HEK293 (cell line): ENCODE data around the gene TTLL10.

Source experiments
- FEZF1 ChIP-seq: fragments of 450-650 bp; formaldehyde crosslinking; IDR thresholded peaks from 2 replicates; pipeline ENCODE4 v1.5.1; 2016; ENCODE audit warnings: missing biosample characterization, missing genetic modification characterization
- HOXA7 ChIP-seq: sonication (generic); formaldehyde crosslinking; IDR thresholded peaks from 2 replicates; pipeline ENCODE4 v1.8.1; 2022; ENCODE audit warnings: missing genetic modification reagents, borderline replicate concordance
- HOXC10 ChIP-seq: sonication (generic); formaldehyde crosslinking; IDR thresholded peaks from 2 replicates; pipeline ENCODE4 v1.8.1; 2023; ENCODE audit warnings: mild to moderate bottlenecking, missing genetic modification reagents
- INSM2 ChIP-seq: fragments of 450-650 bp; formaldehyde crosslinking; IDR thresholded peaks from 2 replicates; pipeline ENCODE4 v1.5.1; 2016; ENCODE audit warnings: missing biosample characterization, missing genetic modification characterization
- KLF16 ChIP-seq: fragments of 450-650 bp; formaldehyde crosslinking; IDR thresholded peaks from 2 replicates; pipeline ENCODE4 v1.5.1; 2017; ENCODE audit warnings: missing biosample characterization, missing genetic modification characterization
- KLF9 ChIP-seq: fragments of 450-650 bp; formaldehyde crosslinking; IDR thresholded peaks from 2 replicates; pipeline ENCODE4 v1.5.1; 2016; ENCODE audit warnings: missing biosample characterization, missing genetic modification characterization, low read depth
- TSHZ1 ChIP-seq: fragments of 450-650 bp; formaldehyde crosslinking; IDR thresholded peaks from 2 replicates; pipeline ENCODE4 v1.5.1; 2016; ENCODE audit warnings: missing biosample characterization, missing genetic modification characterization, borderline replicate concordance
- WT1 ChIP-seq: fragments of 450-650 bp; formaldehyde crosslinking; IDR thresholded peaks from 2 replicates; pipeline ENCODE4 v1.5.1; 2016; ENCODE audit warnings: missing biosample characterization, missing genetic modification characterization
- ZBTB11 ChIP-seq: fragments of 450-650 bp; formaldehyde crosslinking; conservative IDR thresholded peaks from 2 replicates; pipeline ENCODE4 v1.5.1; 2016; ENCODE audit warnings: low read depth, missing biosample characterization, missing genetic modification characterization
- ZBTB49 ChIP-seq: fragments of 450-650 bp; formaldehyde crosslinking; IDR thresholded peaks from 2 replicates; pipeline ENCODE4 v1.5.1; 2016; ENCODE audit warnings: missing biosample characterization, missing genetic modification characterization, low read depth
- ZFHX2 ChIP-seq: fragments of 450-650 bp; formaldehyde crosslinking; conservative IDR thresholded peaks from 2 replicates; pipeline ENCODE4 v1.5.1; 2016; ENCODE audit warnings: missing biosample characterization, missing genetic modification characterization
- ZFP37 ChIP-seq: fragments of 450-650 bp; formaldehyde crosslinking; IDR thresholded peaks from 2 replicates; pipeline ENCODE4 v1.5.1; 2016; ENCODE audit warnings: missing biosample characterization, missing genetic modification characterization
- ZFP69B ChIP-seq: fragments of 450-650 bp; formaldehyde crosslinking; IDR thresholded peaks from 2 replicates; pipeline ENCODE4 v1.5.1; 2016; ENCODE audit warnings: missing biosample characterization, missing genetic modification characterization
- ZNF132 ChIP-seq: fragments of 450-650 bp; formaldehyde crosslinking; IDR thresholded peaks from 2 replicates; pipeline ENCODE4 v1.5.1; 2017; ENCODE audit warnings: missing biosample characterization, missing genetic modification characterization, borderline replicate concordance
- ZNF138 ChIP-seq: fragments of 450-650 bp; formaldehyde crosslinking; IDR thresholded peaks from 2 replicates; pipeline ENCODE4 v1.5.1; 2016; ENCODE audit warnings: missing biosample characterization, missing genetic modification characterization, borderline replicate concordance
- ZNF169 ChIP-seq: fragments of 450-650 bp; formaldehyde crosslinking; IDR thresholded peaks from 2 replicates; pipeline ENCODE4 v1.5.1; 2016; ENCODE audit warnings: missing biosample characterization, missing genetic modification characterization
- ZNF174 ChIP-seq: fragments of 450-650 bp; formaldehyde crosslinking; IDR thresholded peaks from 2 replicates; pipeline ENCODE4 v1.5.0; 2017; ENCODE audit warnings: missing biosample characterization, mild to moderate bottlenecking, missing genetic modification characterization
- ZNF341 ChIP-seq: fragments of 450-650 bp; formaldehyde crosslinking; IDR thresholded peaks from 2 replicates; pipeline ENCODE4; 2016; ENCODE audit warnings: low read depth, missing biosample characterization, missing genetic modification characterization
- ZNF433 ChIP-seq: fragments of 450-650 bp; formaldehyde crosslinking; IDR thresholded peaks from 2 replicates; pipeline ENCODE4 v1.5.1; 2016; ENCODE audit warnings: missing biosample characterization, missing genetic modification characterization, low read depth
- ZNF501 ChIP-seq: fragments of 450-650 bp; formaldehyde crosslinking; IDR thresholded peaks from 2 replicates; pipeline ENCODE4 v1.5.1; 2016; ENCODE audit warnings: missing biosample characterization, missing genetic modification characterization
- ZNF521 ChIP-seq: fragments of 450-650 bp; formaldehyde crosslinking; IDR thresholded peaks from 2 replicates; pipeline ENCODE4 v1.5.1; 2017; ENCODE audit warnings: missing biosample characterization, mild to moderate bottlenecking, missing genetic modification characterization
- ZNF549 ChIP-seq: fragments of 450-650 bp; IDR thresholded peaks from 2 replicates; pipeline ENCODE4 v1.5.1; 2018; ENCODE audit warnings: missing biosample characterization, missing genetic modification characterization, mild to moderate bottlenecking, inconsistent platforms, moderate library complexity
- ZNF626 ChIP-seq: fragments of 450-650 bp; sonication (Bioruptor Pico); formaldehyde crosslinking; IDR thresholded peaks from 2 replicates; pipeline ENCODE4 v1.5.1; 2018; ENCODE audit warnings: missing biosample characterization, missing genetic modification characterization, inconsistent platforms
- ZNF664 ChIP-seq: fragments of 450-650 bp; formaldehyde crosslinking; IDR thresholded peaks from 2 replicates; pipeline ENCODE4 v1.5.1; 2016; ENCODE audit warnings: missing biosample characterization, missing genetic modification characterization
- ZNF704 ChIP-seq: fragments of 450-650 bp; formaldehyde crosslinking; IDR thresholded peaks from 2 replicates; pipeline ENCODE4 v1.5.1; 2016; ENCODE audit warnings: missing biosample characterization, missing genetic modification characterization
- ZSCAN5A ChIP-seq: fragments of 450-650 bp; formaldehyde crosslinking; IDR thresholded peaks from 2 replicates; pipeline ENCODE4 v1.5.1; 2016; ENCODE audit warnings: missing biosample characterization, missing genetic modification characterization

TTLL10 gene

GRCh38 chr1:1236945-1237873 is 63.5 kb downstream of the TTLL10 start (continued):
- TF ChIP-seq ZNF704 (tag by site-specific recombination) (no peak), ZBTB49 (tag by site-specific recombination) (no peak), ZNF174 (tag by site-specific recombination) (no peak), ZNF138 (tag by site-specific recombination) (no peak), ZFP69B (peak; percentile 96), ZNF664 (no peak), WT1 (peak; percentile 69), KLF9 (tag by site-specific recombination) (no peak), ZSCAN5A (tag by site-specific recombination) (no peak), ZNF501 (tag by site-specific recombination) (no peak), ZBTB11 (tag by site-specific recombination) (no peak), ZFHX2 (tag by site-specific recombination) (peak; percentile 66), ZNF132 (tag by site-specific recombination) (no peak), HOXC10 (no peak), ZNF549 (tag by site-specific recombination) (no peak), ZNF341 (no peak), FEZF1 (no peak), TSHZ1 (tag by site-specific recombination) (no peak), ZFP37 (tag by site-specific recombination) (no peak), HOXA7 (CRISPR knock-in tag) (no peak), ZNF626 (tag by site-specific recombination) (no peak), KLF16 (tag by site-specific recombination) (no peak), INSM2 (tag by site-specific recombination) (no peak), ZNF433 (tag by site-specific recombination) (no peak), ZNF169 (no peak), ZNF521 (tag by site-specific recombination) (no peak)
